Activated naive CD4-positive, alpha-beta T cell treated with anti-CD3 and anti-CD28 coated beads, Interleukin-2, amount 50 U/mL, for 24 hours (primary cell): Measurements from ENCODE around the gene ARHGEF40.

Source experiments
- H3K27ac Mint-ChIP-seq: one replicate; pipeline ENCODE4 v1.8.0; 2021; ENCODE audit warnings: mild to moderate bottlenecking, mixed read lengths
- H3K27me3 Mint-ChIP-seq: one replicate; pipeline ENCODE4 v1.8.0; 2021; ENCODE audit warnings: mixed read lengths
- H3K36me3 Mint-ChIP-seq: one replicate; pipeline ENCODE4 v1.8.0; 2021; ENCODE audit warnings: mixed read lengths
- H3K4me1 Mint-ChIP-seq: one replicate; pipeline ENCODE4 v1.8.0; 2021; ENCODE audit warnings: mixed read lengths
- H3K4me3 Mint-ChIP-seq: one replicate; pipeline ENCODE4 v1.8.0; 2021; ENCODE audit warnings: mild to moderate bottlenecking, mixed read lengths
- H3K9me3 Mint-ChIP-seq: one replicate; pipeline ENCODE4 v1.8.0; 2021; ENCODE audit warnings: mixed read lengths

The ARHGEF40 gene

GRCh38 chr14:21068521-21069387, 1.4 kb upstream of the ARHGEF40 start:
- no peaks in the 10 kb centered on the region for H3K36me3 Mint-ChIP-seq
- peak overlapping the region; percentile 80 for H3K4me3 Mint-ChIP-seq
- peaks cover 46% of the 10 kb centered on the region for H3K27me3 Mint-ChIP-seq
- no peaks in the 10 kb centered on the region for H3K9me3 Mint-ChIP-seq
- peaks cover 27% of the 10 kb centered on the region for H3K4me1 Mint-ChIP-seq
- no peak overlapping the region for H3K27ac Mint-ChIP-seq

- H3K27me3 Mint-ChIP-seq, result peaks cover 46% of the 10 kb centered on the region
- no peaks in the 10 kb centered on the region for H3K36me3 Mint-ChIP-seq
- H3K4me3 Mint-ChIP-seq, result peak overlapping the region; percentile 80
- H3K9me3 Mint-ChIP-seq, result no peaks in the 10 kb centered on the region
- no peak overlapping the region for H3K27ac Mint-ChIP-seq
- H3K4me1 Mint-ChIP-seq, result peaks cover 27% of the 10 kb centered on the region
Measured at GRCh38 chr14:21069388-21070082, 569 bp upstream of the ARHGEF40 start.

- Mint-ChIP-seq H3K27me3 (peaks cover 39% of the 10 kb centered on the region), H3K4me3 (peak overlapping the region; percentile 85), H3K4me1 (peaks cover 27% of the 10 kb centered on the region), H3K9me3 (no peaks in the 10 kb centered on the region), H3K36me3 (no peaks in the 10 kb centered on the region), H3K27ac (peak overlapping the region; percentile 41)
Measured at GRCh38 chr14:21070610-21071224, 613 bp downstream of the ARHGEF40 start.

- H3K4me1 Mint-ChIP-seq, result peaks cover 27% of the 10 kb centered on the region
- H3K9me3 Mint-ChIP-seq, result no peaks in the 10 kb centered on the region
- peak overlapping the region; percentile 85 for H3K4me3 Mint-ChIP-seq
- H3K27me3 Mint-ChIP-seq, result peaks cover 37% of the 10 kb centered on the region
- H3K36me3 Mint-ChIP-seq, result no peaks in the 10 kb centered on the region
- H3K27ac Mint-ChIP-seq, result no peak overlapping the region
Measured at GRCh38 chr14:21071225-21072030, 1.3 kb downstream of the ARHGEF40 start.

- Mint-ChIP-seq H3K4me3 (peak overlapping the region; percentile 55), H3K9me3 (no peaks in the 10 kb centered on the region), H3K4me1 (peaks cover 27% of the 10 kb centered on the region), H3K36me3 (no peaks in the 10 kb centered on the region), H3K27me3 (peaks cover 33% of the 10 kb centered on the region), H3K27ac (no peak overlapping the region)
Measured at GRCh38 chr14:21072031-21072473, 1.9 kb downstream of the ARHGEF40 start.

GRCh38 chr14:21072781-21073339, 2.8 kb downstream of the ARHGEF40 start:
- H3K27me3 Mint-ChIP-seq, result peaks cover 28% of the 10 kb centered on the region
- no peak overlapping the region for H3K27ac Mint-ChIP-seq
- H3K9me3 Mint-ChIP-seq, result no peaks in the 10 kb centered on the region
- no peaks in the 10 kb centered on the region for H3K36me3 Mint-ChIP-seq
- no peak overlapping the region for H3K4me3 Mint-ChIP-seq
- peaks cover 27% of the 10 kb centered on the region for H3K4me1 Mint-ChIP-seq

- Mint-ChIP-seq H3K4me3 (no peak overlapping the region), H3K27me3 (peaks cover 21% of the 10 kb centered on the region), H3K27ac (no peak overlapping the region)
Measured at GRCh38 chr14:21073921-21074320, 3.8 kb downstream of the ARHGEF40 start.

GRCh38 chr14:21074398-21075272, 4.5 kb downstream of the ARHGEF40 start:
- peaks cover 14% of the 10 kb centered on the region for H3K27me3 Mint-ChIP-seq
- no peaks in the 10 kb centered on the region for H3K9me3 Mint-ChIP-seq
- H3K4me1 Mint-ChIP-seq, result peaks cover 13% of the 10 kb centered on the region

More at GRCh38 chr14:21073921-21074320, 3.8 kb downstream of the ARHGEF40 start:
- H3K4me1 Mint-ChIP-seq, result peaks cover 20% of the 10 kb centered on the region
- no peaks in the 10 kb centered on the region for H3K9me3 Mint-ChIP-seq
- no peaks in the 10 kb centered on the region for H3K36me3 Mint-ChIP-seq

GRCh38 chr14:21075719-21076437, 5.8 kb downstream of the ARHGEF40 start:
- Mint-ChIP-seq H3K4me1 (peaks cover 10% of the 10 kb centered on the region), H3K9me3 (no peaks in the 10 kb centered on the region), H3K36me3 (no peaks in the 10 kb centered on the region), H3K27me3 (peaks cover 11% of the 10 kb centered on the region), H3K27ac (no peak overlapping the region), H3K4me3 (no peak overlapping the region)

More at GRCh38 chr14:21074398-21075272, 4.5 kb downstream of the ARHGEF40 start:
- no peaks in the 10 kb centered on the region for H3K36me3 Mint-ChIP-seq
- H3K4me3 Mint-ChIP-seq, result no peak overlapping the region
- H3K27ac Mint-ChIP-seq, result no peak overlapping the region

- no peaks in the 10 kb centered on the region for H3K36me3 Mint-ChIP-seq
- H3K4me3 Mint-ChIP-seq, result no peak overlapping the region
- H3K27me3 Mint-ChIP-seq, result peaks cover 3% of the 10 kb centered on the region
- H3K4me1 Mint-ChIP-seq, result no peaks in the 10 kb centered on the region
- H3K27ac Mint-ChIP-seq, result no peak overlapping the region
- H3K9me3 Mint-ChIP-seq, result no peaks in the 10 kb centered on the region
Measured at GRCh38 chr14:21077672-21078071, 7.6 kb downstream of the ARHGEF40 start.

- Mint-ChIP-seq H3K36me3 (no peaks in the 10 kb centered on the region), H3K27me3 (peaks cover 1% of the 10 kb centered on the region), H3K9me3 (no peaks in the 10 kb centered on the region), H3K4me3 (no peak overlapping the region), H3K27ac (no peak overlapping the region), H3K4me1 (no peaks in the 10 kb centered on the region)
Measured at GRCh38 chr14:21078287-21078686, 8.2 kb downstream of the ARHGEF40 start.

GRCh38 chr14:21078726-21079125, 8.6 kb downstream of the ARHGEF40 start:
- Mint-ChIP-seq H3K9me3 (no peaks in the 10 kb centered on the region), H3K4me3 (no peak overlapping the region), H3K27ac (no peak overlapping the region), H3K27me3 (no peaks in the 10 kb centered on the region), H3K36me3 (no peaks in the 10 kb centered on the region), H3K4me1 (no peaks in the 10 kb centered on the region)

- no peak overlapping the region for H3K27ac Mint-ChIP-seq
- H3K9me3 Mint-ChIP-seq, result no peaks in the 10 kb centered on the region
- H3K4me3 Mint-ChIP-seq, result no peak overlapping the region
- H3K27me3 Mint-ChIP-seq, result no peaks in the 10 kb centered on the region
- H3K4me1 Mint-ChIP-seq, result peaks cover 4% of the 10 kb centered on the region
- no peaks in the 10 kb centered on the region for H3K36me3 Mint-ChIP-seq
Measured at GRCh38 chr14:21081521-21082142, 11.5 kb downstream of the ARHGEF40 start.
